Measurements from ENCODE around the gene SLC7A5. TPM values are rescaled to one million over a fixed set of nuclear protein-coding genes. Genes with fewer than 3 reads are reported as not detected.

The SLC7A5 gene
- 68.7 and 330 TPM in 2 replicates for total RNA-seq

DNA sequence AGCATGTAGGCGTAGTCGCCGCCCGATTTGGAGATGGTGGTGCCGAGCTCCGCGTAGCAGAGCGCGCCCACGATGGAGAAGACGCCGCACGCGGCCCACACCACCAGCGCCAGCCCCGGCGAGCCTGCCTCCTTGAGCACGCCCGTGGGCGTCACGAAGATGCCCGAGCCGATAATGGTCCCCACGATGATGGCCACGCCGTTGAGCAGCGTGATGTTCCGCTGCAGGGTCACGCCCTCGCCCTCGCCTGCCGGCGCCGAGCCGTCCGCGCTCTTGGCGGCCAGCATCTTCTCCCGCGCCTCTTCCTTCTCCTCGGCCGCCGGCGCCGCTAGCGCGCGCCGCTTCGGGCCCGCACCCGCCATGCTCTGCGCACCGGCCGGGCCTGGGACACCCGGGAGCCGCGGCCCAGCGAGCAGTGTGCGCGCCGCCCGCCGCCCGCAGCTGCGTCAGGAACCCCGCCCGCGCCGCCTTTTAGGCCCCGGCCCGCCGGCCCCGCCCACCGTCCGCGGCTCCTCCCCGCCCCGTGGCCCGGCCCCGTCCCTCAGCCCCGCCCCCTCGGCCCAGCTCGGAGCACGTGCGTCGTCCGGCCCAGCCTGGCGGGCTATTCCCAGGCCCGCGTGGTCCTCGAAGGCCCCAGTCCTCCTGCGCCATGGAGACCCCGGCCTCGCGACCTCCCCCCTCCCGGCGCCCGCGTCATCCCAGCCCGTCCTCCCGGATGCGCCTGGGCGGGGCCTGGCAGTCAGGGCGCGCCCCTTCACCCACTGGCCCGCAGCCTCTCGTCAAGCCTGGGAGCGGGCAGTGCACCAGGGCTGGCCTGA lies at the start of gene SLC7A5:
TSS of gene SLC7A5 (minus strand) at position 447 of the 818 bp plus-strand sequence. CDS start at position 362, 85 bp downstream.

Other genes with a start within 250 kb of the SLC7A5 start
- gene KLHDC4, start 103.5 kb downstream of the SLC7A5 start, total RNA-seq: 21.1 and 28.9 TPM in 2 replicates
- not detected in 2 replicates for gene CA5A, start 67.0 kb upstream of the SLC7A5 start, total RNA-seq
- 20.9 and 32.8 TPM in 2 replicates for gene BANP, start 81.9 kb upstream of the SLC7A5 start, total RNA-seq

All from tracheal epithelial cell (primary cell).